IMR-90 (cell line): ENCODE results near the gene SYCP2.

ENCODE experiments used
- BHLHE40 ChIP-seq: fragments of 150-350 bp; IDR thresholded peaks from 2 replicates; pipeline ENCODE4 v1.6.1; 2016; ENCODE audit warnings: mild to moderate bottlenecking, low read depth, low read length
- CEBPB ChIP-seq: IDR thresholded peaks from 2 replicates; pipeline ENCODE4 v1.6.1; 2012; ENCODE audit warnings: low read depth, low read length, improper control_type of control experiment
- CHD1 ChIP-seq: IDR thresholded peaks from 2 replicates; pipeline ENCODE4 v1.6.1; 2012; ENCODE audit warnings: low read depth, low read length, improper control_type of control experiment
- FOS ChIP-seq: fragments of 150-350 bp; IDR thresholded peaks from 2 replicates; pipeline ENCODE4 v1.6.1; 2016; ENCODE audit warnings: low read depth, low read length
- MXI1 ChIP-seq: IDR thresholded peaks from 2 replicates; pipeline ENCODE4 v1.6.1; 2012; ENCODE audit warnings: low read depth, mild to moderate bottlenecking, low read length, moderate library complexity, borderline replicate concordance
- POLR2A ChIP-seq: IDR thresholded peaks from 2 replicates; pipeline ENCODE4 v1.6.1; 2012; ENCODE audit warnings: mild to moderate bottlenecking, low read depth, low read length
- RAD21 ChIP-seq: IDR thresholded peaks from 2 replicates; pipeline ENCODE4 v1.6.1; 2012; ENCODE audit warnings: low read length, improper control_type of control experiment
- RFX5 ChIP-seq: IDR thresholded peaks from 2 replicates; pipeline ENCODE4 v1.8.0; 2012; ENCODE audit warnings: low read depth, mild to moderate bottlenecking, low read length, moderate library complexity
- SMC3 ChIP-seq: fragments of 150-350 bp; IDR thresholded peaks from 2 replicates; pipeline ENCODE4 v1.6.1; 2016; ENCODE audit warnings: low read depth, mild to moderate bottlenecking, antibody characterized with exemption, low read length, moderate library complexity
- TF ChIP-seq, protein P1 (sequence below): conservative IDR thresholded peaks from 2 replicates; pipeline ENCODE4 v1.5.1; 2012; ENCODE audit warnings: mild to moderate bottlenecking, low read depth, low read length, improper control_type of control experiment
- TF ChIP-seq, protein P2 (sequence below): fragments of 150-350 bp; IDR thresholded peaks from 2 replicates; pipeline ENCODE4 v1.6.1; 2016; ENCODE audit warnings: low read depth, mild to moderate bottlenecking, low read length, moderate library complexity, borderline replicate concordance
- TF ChIP-seq, protein P3 (sequence below): fragments of 150-350 bp; IDR thresholded peaks from 2 replicates; pipeline ENCODE4 v1.6.1; 2017; ENCODE audit warnings: mild to moderate bottlenecking, antibody characterized with exemption, low read length, low read depth

DNA sequence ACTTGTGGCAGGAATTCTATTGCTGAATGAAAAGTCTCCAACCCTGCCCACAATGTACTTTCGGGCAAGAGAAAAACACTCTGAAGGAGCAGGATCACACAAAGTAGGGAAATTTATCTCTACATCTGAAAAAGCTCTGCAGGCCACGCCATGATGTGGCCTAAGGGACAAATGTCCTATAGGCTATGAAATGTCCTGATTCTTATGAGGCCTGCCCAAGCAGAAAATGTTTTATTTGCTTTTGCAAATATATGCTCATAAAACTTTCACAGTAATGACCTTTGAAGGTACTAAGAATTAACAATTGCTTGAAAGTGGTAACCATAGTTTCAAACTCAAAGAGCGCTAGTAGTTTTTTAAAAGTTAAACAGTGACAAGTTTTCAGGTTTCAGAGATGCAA, 31.0 kb downstream of the SYCP2 start:
- TF ChIP-seq, protein P1, sequence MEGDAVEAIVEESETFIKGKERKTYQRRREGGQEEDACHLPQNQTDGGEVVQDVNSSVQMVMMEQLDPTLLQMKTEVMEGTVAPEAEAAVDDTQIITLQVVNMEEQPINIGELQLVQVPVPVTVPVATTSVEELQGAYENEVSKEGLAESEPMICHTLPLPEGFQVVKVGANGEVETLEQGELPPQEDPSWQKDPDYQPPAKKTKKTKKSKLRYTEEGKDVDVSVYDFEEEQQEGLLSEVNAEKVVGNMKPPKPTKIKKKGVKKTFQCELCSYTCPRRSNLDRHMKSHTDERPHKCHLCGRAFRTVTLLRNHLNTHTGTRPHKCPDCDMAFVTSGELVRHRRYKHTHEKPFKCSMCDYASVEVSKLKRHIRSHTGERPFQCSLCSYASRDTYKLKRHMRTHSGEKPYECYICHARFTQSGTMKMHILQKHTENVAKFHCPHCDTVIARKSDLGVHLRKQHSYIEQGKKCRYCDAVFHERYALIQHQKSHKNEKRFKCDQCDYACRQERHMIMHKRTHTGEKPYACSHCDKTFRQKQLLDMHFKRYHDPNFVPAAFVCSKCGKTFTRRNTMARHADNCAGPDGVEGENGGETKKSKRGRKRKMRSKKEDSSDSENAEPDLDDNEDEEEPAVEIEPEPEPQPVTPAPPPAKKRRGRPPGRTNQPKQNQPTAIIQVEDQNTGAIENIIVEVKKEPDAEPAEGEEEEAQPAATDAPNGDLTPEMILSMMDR = no peak
- TF ChIP-seq RAD21 (no peak), RFX5 (no peak), FOS (no peak), MXI1 (no peak), POLR2A (no peak), BHLHE40 (no peak), CHD1 (no peak), SMC3 (no peak), CEBPB (no peak)
- TF ChIP-seq, protein P2, sequence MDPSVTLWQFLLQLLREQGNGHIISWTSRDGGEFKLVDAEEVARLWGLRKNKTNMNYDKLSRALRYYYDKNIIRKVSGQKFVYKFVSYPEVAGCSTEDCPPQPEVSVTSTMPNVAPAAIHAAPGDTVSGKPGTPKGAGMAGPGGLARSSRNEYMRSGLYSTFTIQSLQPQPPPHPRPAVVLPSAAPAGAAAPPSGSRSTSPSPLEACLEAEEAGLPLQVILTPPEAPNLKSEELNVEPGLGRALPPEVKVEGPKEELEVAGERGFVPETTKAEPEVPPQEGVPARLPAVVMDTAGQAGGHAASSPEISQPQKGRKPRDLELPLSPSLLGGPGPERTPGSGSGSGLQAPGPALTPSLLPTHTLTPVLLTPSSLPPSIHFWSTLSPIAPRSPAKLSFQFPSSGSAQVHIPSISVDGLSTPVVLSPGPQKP = no peak
- TF ChIP-seq, protein P3, sequence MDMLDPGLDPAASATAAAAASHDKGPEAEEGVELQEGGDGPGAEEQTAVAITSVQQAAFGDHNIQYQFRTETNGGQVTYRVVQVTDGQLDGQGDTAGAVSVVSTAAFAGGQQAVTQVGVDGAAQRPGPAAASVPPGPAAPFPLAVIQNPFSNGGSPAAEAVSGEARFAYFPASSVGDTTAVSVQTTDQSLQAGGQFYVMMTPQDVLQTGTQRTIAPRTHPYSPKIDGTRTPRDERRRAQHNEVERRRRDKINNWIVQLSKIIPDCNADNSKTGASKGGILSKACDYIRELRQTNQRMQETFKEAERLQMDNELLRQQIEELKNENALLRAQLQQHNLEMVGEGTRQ = no peak
